Measurements from ENCODE around the gene CABP4.

CABP4 gene

GRCh38 chr11:67435031-67435726 lies 20.0 kb upstream of the CABP4 start:
- no peak for DNase-seq (ENCODE audit: extremely low read depth in 1 of 2, low read depth in 1 of 2)

DNA sequence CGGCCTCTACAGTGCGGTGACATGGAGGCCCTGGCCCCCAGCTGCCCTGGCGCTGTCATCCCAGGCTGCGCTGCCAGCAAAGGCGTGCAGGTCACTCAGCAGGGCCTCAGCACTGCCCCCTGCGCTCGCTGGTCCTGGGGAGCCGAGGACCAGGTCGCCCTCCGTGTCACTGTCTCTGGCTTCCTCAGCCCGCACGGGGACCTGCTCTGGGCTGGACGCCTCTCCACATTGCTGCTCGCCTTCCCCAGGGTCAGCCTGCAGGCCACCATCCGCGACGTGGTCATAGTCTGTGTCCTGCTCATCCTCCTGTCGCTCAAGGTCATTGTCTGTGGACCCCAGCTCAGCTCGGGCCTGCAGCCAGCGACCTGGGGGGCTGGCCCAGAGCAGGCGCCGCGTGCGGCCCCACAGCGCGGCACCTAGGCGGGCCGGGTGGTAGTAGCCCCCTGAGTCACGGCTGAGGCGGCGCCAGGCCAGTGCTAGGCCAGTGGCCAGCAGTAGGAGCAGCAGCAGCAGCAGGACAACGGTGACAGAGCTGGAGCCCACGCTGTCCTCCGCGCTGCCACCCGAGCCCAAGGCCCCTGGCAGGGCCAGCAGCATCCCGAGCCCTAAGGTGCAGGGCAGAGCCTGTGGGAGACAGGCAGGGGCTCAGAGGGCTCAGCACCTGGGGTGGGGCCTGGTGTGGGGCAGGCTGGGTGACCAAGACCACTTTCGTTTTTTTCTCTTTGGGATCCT lies 19.3 kb upstream of the CABP4 start:
- DNase-seq (ENCODE audit: extremely low read depth in 1 of 2, low read depth in 1 of 2), result no peak

DNA sequence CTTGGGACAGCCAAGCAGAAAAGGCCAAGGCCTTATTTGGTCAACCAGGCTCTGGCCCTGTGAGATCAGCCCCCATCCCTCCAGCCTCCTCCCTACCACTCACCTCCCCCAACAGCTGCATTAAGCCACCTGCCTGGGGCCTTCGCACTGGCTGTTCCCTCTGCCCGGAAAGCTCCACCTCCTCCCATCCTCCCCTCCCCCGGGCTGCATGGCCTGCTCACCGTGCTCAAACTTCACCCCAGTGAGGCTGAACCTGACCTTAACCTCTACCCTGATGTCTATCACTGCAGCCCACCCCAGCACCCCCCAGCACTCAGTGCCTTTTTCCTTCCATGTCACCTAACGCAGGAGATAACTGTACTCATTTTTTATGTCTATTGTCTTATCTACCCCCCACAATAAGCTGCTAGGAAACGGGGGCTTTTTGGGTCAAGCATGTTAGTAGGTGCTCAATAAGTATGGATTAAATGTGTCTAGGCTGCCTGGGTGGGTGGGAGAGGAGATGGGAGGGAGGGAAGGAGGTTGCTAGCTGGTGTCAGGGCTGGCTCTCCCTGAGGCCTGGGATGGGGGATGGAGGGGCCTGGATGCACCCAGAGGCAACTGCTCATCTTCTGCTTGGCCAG lies 18.6 kb upstream of the CABP4 start:
- peak in 1 of 2 donors; percentile 47 for DNase-seq (ENCODE audit: extremely low read depth in 1 of 2, low read depth in 1 of 2)

DNA sequence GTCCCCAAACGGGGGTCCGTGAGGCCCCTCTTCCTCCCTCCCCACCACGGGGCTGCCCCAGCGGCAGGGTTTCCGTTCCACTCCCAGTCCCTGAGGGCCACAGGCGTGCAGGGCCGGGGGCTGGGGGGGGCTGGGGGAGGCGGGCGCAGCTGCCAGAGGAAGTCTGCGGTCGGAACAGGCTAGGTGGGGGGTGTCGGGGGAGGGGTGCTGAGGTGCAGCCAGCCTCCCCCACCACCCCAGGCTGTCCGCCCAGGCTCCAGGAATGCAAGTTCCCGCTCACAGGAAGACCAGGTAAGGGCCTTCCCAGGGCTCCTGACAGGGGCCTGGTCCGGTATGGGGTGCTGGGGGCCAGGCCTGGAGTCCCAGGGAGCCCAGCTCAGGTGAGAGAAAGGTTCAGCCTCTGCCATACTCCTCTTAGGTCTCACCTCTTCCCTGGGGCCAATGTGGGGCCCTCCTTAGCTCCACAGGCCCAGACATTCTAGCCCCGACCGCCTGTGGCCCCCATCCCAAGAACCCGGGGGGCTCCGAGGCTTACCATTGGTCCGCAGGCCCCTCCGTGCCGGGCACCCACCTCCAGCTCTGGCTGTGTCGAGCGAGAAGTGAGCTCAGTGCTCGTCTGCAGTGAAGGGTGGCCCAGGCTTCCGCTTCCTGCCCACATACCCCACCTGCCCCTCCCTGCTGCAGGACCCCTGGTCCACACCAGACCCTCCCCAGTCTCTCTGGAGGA lies 17.9 kb upstream of the CABP4 start, which contains the start of gene PTPRCAP:
TSS of gene PTPRCAP (minus strand) at position 601 of the 727 bp plus-strand sequence. CDS start at position 538, 63 bp downstream.
- peak; percentile 39 to 67 for DNase-seq (ENCODE audit: extremely low read depth in 1 of 2, low read depth in 1 of 2)

- no peak for DNase-seq (ENCODE audit: extremely low read depth in 1 of 2, low read depth in 1 of 2)
These were observed 17.4 kb upstream of the CABP4 start for GRCh38 chr11:67437809-67438157.

DNA sequence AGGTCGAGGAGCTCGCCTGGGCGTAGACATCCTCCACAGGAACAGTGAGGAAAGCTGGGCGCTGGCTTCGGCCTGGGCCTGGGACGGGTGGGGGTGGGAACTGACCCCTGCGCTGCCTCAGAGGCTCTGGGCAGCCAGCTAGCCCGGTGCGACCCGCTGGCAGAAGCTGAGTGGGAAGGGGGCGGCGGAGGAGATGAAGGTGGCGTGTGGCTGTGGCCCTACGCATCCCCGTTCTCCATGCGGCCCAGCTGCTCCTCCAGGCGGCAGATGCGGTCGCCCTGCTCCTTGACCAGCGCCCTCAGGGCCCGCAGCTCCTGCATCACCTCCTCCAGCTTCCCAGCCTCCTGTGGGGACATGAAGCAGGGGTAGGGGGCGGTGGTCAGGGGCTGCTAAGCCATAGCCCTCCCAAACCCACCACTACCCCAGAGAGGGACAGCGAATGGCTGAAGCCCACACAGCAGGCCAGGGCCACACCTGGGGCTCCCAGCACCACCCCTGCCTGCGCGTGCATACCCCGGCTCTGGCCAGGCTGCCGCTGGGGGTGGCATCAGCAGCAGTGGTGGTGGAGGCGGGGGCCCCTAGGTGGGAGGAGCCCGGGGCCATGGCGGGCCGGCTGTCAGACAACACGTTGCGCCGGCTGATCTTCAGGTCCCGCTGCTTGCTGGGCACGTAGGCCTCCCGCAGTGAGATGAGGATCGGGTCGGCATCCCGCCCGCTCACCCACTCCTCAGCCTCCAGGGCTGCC lies 16.8 kb upstream of the CABP4 start:
- DNase-seq (ENCODE audit: extremely low read depth in 1 of 2, low read depth in 1 of 2), result peak; percentile 45 to 61

- no peak for DNase-seq (ENCODE audit: extremely low read depth in 1 of 2, low read depth in 1 of 2)
These were observed 15.6 kb upstream of the CABP4 start for GRCh38 chr11:67439321-67440228.

GRCh38 chr11:67440229-67441097 lies 14.7 kb upstream of the CABP4 start:
- DNase-seq (ENCODE audit: extremely low read depth in 1 of 2, low read depth in 1 of 2), result no peak

- DNase-seq (ENCODE audit: extremely low read depth in 1 of 2, low read depth in 1 of 2), result no peak
These were observed 14.0 kb upstream of the CABP4 start for GRCh38 chr11:67441098-67441563.

DNA sequence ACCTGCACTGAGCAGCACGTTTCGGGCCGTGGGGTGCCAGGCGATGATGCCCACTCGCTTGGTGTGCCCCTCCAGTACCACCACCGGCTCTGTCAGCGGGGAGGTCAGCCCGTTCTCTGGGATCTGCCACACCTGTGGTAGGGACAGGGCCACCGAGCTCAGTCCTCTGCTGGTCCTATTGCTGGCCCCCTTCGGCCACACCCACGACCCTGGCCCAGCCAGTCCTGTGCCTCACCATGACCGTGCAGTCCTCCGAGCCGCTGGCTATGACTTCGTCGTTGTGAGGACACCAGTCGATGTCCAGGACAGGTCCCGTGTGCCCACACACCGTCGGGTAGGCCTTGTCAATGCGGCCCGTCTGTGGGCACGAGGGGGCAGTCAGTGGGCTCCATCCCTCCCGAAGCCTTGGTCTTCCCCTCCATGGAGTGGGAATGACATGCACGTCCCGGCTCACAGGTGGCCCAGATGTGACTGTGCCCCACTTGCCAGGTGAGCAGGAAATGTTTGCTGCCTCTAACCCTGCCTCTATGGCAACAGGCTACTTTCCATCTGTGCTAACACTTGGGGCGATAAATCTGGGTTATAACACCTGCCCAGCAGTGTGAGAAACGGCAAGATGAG lies 13.3 kb upstream of the CABP4 start:
- DNase-seq (ENCODE audit: extremely low read depth in 1 of 2, low read depth in 1 of 2), result no peak

GRCh38 chr11:67442504-67443404 lies 12.4 kb upstream of the CABP4 start:
- no peak for DNase-seq (ENCODE audit: extremely low read depth in 1 of 2, low read depth in 1 of 2)

- no peak for DNase-seq (ENCODE audit: extremely low read depth in 1 of 2, low read depth in 1 of 2)
These were observed 9.6 kb upstream of the CABP4 start for GRCh38 chr11:67445515-67445914.

DNA sequence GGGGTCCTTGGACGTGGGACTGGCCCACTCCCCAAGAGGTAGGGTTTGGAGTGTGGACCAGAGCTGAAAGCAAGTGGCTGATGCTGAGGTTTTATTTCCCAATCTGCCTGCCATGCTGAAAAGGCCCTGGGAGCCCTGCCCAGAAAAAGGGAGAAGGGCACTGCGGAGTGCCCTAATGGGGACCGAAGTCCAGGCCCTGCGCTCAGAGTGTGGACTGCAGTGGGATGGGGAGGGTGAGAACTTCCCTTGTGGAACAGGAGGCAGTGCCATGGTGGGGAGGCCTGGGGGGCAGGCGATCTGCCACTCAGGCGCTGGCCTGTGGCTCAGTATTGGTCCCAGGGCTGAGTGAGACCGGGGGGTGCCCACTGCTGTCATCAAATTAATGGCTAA lies 6.9 kb upstream of the CABP4 start:
- no peak for DNase-seq (ENCODE audit: extremely low read depth in 1 of 2, low read depth in 1 of 2)

GRCh38 chr11:67449116-67449844 lies 5.9 kb upstream of the CABP4 start:
- DNase-seq (ENCODE audit: extremely low read depth in 1 of 2, low read depth in 1 of 2), result no peak

DNA sequence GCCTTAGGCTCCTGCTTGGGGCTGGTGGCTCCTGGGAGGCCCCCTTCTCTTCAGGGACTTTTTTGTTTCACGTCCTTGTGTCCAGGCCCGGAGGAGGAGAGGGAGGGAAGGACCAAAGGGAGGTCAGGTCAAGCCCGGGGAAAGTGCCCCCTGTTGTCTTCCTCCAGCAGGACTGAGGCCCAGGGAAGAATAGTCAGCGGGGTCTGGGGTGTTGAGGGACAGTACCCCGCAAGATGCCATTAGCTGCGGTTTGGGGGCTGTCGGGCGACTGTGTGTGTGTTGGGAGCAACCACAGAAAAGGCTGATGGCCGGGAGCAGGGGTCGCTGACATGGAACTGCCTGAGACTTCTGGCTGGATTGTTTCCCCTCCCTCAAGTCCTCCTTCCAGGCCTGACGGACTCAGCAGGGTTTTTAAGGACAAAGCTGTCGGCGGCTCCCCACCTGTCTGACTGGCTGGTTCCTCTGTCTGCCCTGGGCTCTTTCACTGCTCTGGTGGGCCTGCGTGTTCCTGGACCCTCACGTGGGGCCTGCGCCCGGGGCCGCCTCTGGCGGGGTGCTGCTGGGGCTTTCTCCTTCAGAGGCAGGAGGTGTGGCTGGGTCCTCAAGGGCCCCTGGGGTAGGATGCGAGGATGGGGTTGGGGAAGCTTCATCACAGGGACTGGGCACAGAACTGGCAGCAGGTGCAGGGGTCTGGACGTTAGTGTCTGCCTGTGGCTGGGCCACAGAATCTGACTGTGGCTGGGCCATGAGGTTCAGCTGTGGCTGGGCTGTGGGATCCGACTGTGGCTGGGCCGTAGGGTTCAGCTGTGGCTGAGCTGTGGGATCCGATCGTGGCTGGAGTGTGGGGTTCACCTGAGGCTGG lies 4.1 kb upstream of the CABP4 start:
- no peak for DNase-seq (ENCODE audit: extremely low read depth in 1 of 2, low read depth in 1 of 2)

DNA sequence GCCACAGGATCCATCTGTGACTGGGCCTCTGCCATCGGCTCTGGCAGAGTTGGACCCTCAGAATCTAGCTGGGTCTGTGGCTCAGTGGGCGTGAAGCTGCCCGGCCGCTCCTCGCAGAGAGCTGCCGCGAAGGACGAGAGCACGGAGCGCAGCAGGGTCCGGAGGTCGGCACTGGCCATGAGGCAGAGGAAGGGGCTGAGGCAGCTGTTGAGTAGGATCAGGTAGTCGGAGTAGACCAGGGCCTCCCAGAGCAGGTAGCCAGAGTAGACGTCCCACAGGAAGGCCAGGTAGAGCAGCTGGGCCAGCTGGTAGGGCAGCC lies 3.5 kb upstream of the CABP4 start:
- DNase-seq (ENCODE audit: extremely low read depth in 1 of 2, low read depth in 1 of 2), result no peak
